H1 (cell line): ENCODE results near the gene LONP2. TPM values are rescaled to one million over a fixed set of nuclear protein-coding genes. Genes with fewer than 3 reads are reported as not detected.

Experiments used
- CTCF ChIA-PET: fragments of 300-600 bp; sonication (Branson Sonifier 250); formaldehyde crosslinking; loops from one replicate; lab custom pipeline; 2021; ENCODE audit not compliant: partially characterized antibody; lab: Charles Lee
- POLR2A ChIA-PET: fragments of 300-600 bp; sonication (Branson Sonifier 250); formaldehyde crosslinking; loops from one replicate; lab custom pipeline; 2021; ENCODE audit warnings: inconsistent platforms; ENCODE audit not compliant: partially characterized antibody; lab: Charles Lee
- DNase-seq, 2 experiments: peaks; one replicate each; pipeline versions ENCODE4 v3.0.0 to v3.0.0-alpha.2; 2010 to 2022; ENCODE audit warnings: low spot score in 2 of 2, low read depth in 1 of 2, mixed read lengths in 1 of 2
- FAIRE-seq: peaks from 2 replicates; lab custom pipeline; 2011; peaks lifted over from hg19 to GRCh38; lab: Jason Lieb, UNC
- H2AFZ ChIP-seq: 2 replicates; pipeline ENCODE4 v1.8.1; 2012; ENCODE audit warnings: low read length, inconsistent platforms
- H2AK5ac ChIP-seq: 2 replicates; pipeline ENCODE4 v1.6.1; 2013; ENCODE audit warnings: low read depth, low read length
- H2BK120ac ChIP-seq: replicated peaks from 2 replicates; pipeline ENCODE3; 2013; ENCODE audit warnings: low read depth, low read length, inconsistent platforms
- H2BK12ac ChIP-seq: 2 replicates; pipeline ENCODE4 v1.6.1; 2013; ENCODE audit warnings: low read depth, low read length
- H2BK15ac ChIP-seq: 2 replicates; pipeline ENCODE4 v1.6.1; 2013; ENCODE audit warnings: low read length
- H2BK20ac ChIP-seq: 2 replicates; pipeline ENCODE4 v1.6.1; 2013; ENCODE audit warnings: low read length
- H2BK5ac ChIP-seq: 2 replicates; pipeline ENCODE4 v1.6.1; 2013; ENCODE audit warnings: low read depth, low read length
- H3K14ac ChIP-seq: 2 replicates; pipeline ENCODE4 v1.6.1; 2013; ENCODE audit warnings: inconsistent platforms; ENCODE audit not compliant: insufficient read length
- H3K18ac ChIP-seq: 2 replicates; pipeline ENCODE4 v1.6.1; 2013; ENCODE audit warnings: low read length; ENCODE audit errors: extremely low read depth
- H3K23ac ChIP-seq: 2 replicates; pipeline ENCODE4 v1.6.1; 2013; ENCODE audit warnings: inconsistent platforms; ENCODE audit not compliant: insufficient read length
- H3K23me2 ChIP-seq: 2 replicates; pipeline ENCODE4 v1.6.1; 2013; ENCODE audit warnings: low read depth, low read length
- H3K27ac ChIP-seq: 2 replicates; pipeline ENCODE4 v1.6.1; 2011; ENCODE audit warnings: low read depth, low read length, inconsistent platforms
- H3K27me3 ChIP-seq, 4 experiments: replicated peaks in 1 of 4; 1 replicate in 1 of 4; 2 replicates in 3 of 4; pipeline versions ENCODE4 v1.6.1 to v1.8.1; 2011 to 2013; ENCODE audit warnings: low read length in 3 of 4, mild to moderate bottlenecking in 3 of 4, inconsistent platforms in 2 of 4, mixed read lengths in 2 of 4, moderate library complexity in 1 of 4; ENCODE audit not compliant: control insufficient read depth in 3 of 4, insufficient read depth in 3 of 4; ENCODE audit errors: extremely low read depth in 1 of 4
- H3K36me3 ChIP-seq, 4 experiments: 2 replicates each; pipeline versions ENCODE4 v1.6.1 to v1.8.1; 2011 to 2013; ENCODE audit warnings: mild to moderate bottlenecking in 4 of 4, low read length in 3 of 4, moderate library complexity in 2 of 4, control low read depth in 1 of 4, inconsistent platforms in 1 of 4; ENCODE audit not compliant: insufficient read depth in 4 of 4, control insufficient read depth in 2 of 4
- H3K4ac ChIP-seq: replicated peaks from 2 replicates; pipeline ENCODE3; 2013; ENCODE audit warnings: low read length, low read depth, mixed read lengths, inconsistent platforms; ENCODE audit not compliant: insufficient read length
- H3K4me1 ChIP-seq, 4 experiments: replicated peaks in 1 of 4; 1 replicate in 1 of 4; 2 replicates in 3 of 4; pipeline versions ENCODE4 v1.6.1 to v1.8.1; 2011 to 2013; ENCODE audit warnings: low read length in 3 of 4, inconsistent platforms in 2 of 4, mixed read lengths in 1 of 4; ENCODE audit not compliant: insufficient read depth in 4 of 4, control insufficient read depth in 3 of 4
- H3K4me2 ChIP-seq, 2 experiments: 2 replicates each; pipeline versions ENCODE4 v1.6.1 to v1.8.1; 2011 to 2013; ENCODE audit warnings: low read depth in 2 of 2, low read length in 2 of 2, control low read depth in 1 of 2, inconsistent platforms in 1 of 2, mild to moderate bottlenecking in 1 of 2; ENCODE audit not compliant: insufficient read depth in 1 of 2
- H3K4me3 ChIP-seq, 4 experiments: fragments of 200-600, 300-600 bp in 1 of 4; sonication (generic), shearing (Covaris generic), sonication (Bioruptor Twin) in 1 of 4; 2 replicates each; pipeline versions ENCODE4 v1.5.1 to v1.8.1; 2011 to 2016; ENCODE audit warnings: low read length in 4 of 4, low read depth in 3 of 4, control low read depth in 2 of 4, inconsistent platforms in 2 of 4, mild to moderate bottlenecking in 2 of 4, mixed read lengths in 1 of 4, moderate library complexity in 1 of 4; ENCODE audit not compliant: insufficient read depth in 2 of 4; ENCODE audit errors: extremely low read depth in 1 of 4
- H3K56ac ChIP-seq: replicated peaks from 2 replicates; pipeline ENCODE3; 2013; ENCODE audit warnings: low read depth, mild to moderate bottlenecking, mixed read lengths, low read length, inconsistent platforms; ENCODE audit not compliant: insufficient read length
- H3K79me1 ChIP-seq: 2 replicates; pipeline ENCODE4 v1.6.1; 2013; ENCODE audit warnings: low read depth, low read length, control low read depth
- H3K79me2 ChIP-seq, 2 experiments: 2 replicates each; pipeline versions ENCODE4 v1.6.1 to v1.8.1; 2012 to 2013; ENCODE audit warnings: low read length in 2 of 2, mild to moderate bottlenecking in 2 of 2, inconsistent platforms in 1 of 2; ENCODE audit not compliant: insufficient read depth in 2 of 2, control insufficient read depth in 1 of 2
- H3K9ac ChIP-seq, 4 experiments: replicated peaks in 1 of 4; 1 replicate in 1 of 4; 2 replicates in 3 of 4; pipeline versions ENCODE4 v1.6.1 to v1.8.1; 2011 to 2013; ENCODE audit warnings: low read depth in 3 of 4, low read length in 3 of 4, control low read depth in 2 of 4, mild to moderate bottlenecking in 2 of 4, moderate library complexity in 2 of 4, inconsistent platforms in 1 of 4; ENCODE audit errors: extremely low read depth in 1 of 4
- H3K9me3 ChIP-seq, 2 experiments: 2 replicates each; pipeline versions ENCODE4 v1.6.1 to v1.8.1; 2012 to 2013; ENCODE audit warnings: mild to moderate bottlenecking in 2 of 2, moderate library complexity in 2 of 2, control low read depth in 1 of 2, inconsistent platforms in 1 of 2, low read depth in 1 of 2, low read length in 1 of 2, mixed read lengths in 1 of 2; ENCODE audit not compliant: insufficient read depth in 2 of 2
- H4K20me1 ChIP-seq, 2 experiments: replicated peaks in 1 of 2; 2 replicates each; pipeline versions ENCODE3 to v1.8.1; 2011 to 2013; ENCODE audit warnings: inconsistent platforms in 2 of 2, low read length in 2 of 2, mild to moderate bottlenecking in 1 of 2; ENCODE audit not compliant: insufficient read depth in 2 of 2, control insufficient read depth in 1 of 2
- H4K5ac ChIP-seq: 2 replicates; pipeline ENCODE4 v1.6.1; 2013; ENCODE audit warnings: low read length, low read depth, mixed read lengths, inconsistent platforms; ENCODE audit not compliant: insufficient read length
- H4K8ac ChIP-seq: 2 replicates; pipeline ENCODE4 v1.8.0; 2013; ENCODE audit warnings: mild to moderate bottlenecking, moderate library complexity, low read length, inconsistent platforms; ENCODE audit not compliant: insufficient read depth; ENCODE audit errors: extremely low read depth
- H4K91ac ChIP-seq: replicated peaks from 2 replicates; pipeline ENCODE3; 2013; ENCODE audit warnings: low read length, mixed read lengths, inconsistent platforms; ENCODE audit not compliant: insufficient read length
- CHD2 ChIP-seq: IDR thresholded peaks from 2 replicates; pipeline ENCODE4 v1.6.1; 2012; ENCODE audit warnings: low read length, improper control_type of control experiment
- POLR2AphosphoS5 ChIP-seq: IDR thresholded peaks from 2 replicates; pipeline ENCODE4 v1.6.1; 2011; ENCODE audit warnings: low read depth, low read length
- WGBS, 2 experiments: shearing (Covaris generic) in 1 of 2; methylation state at CpG; one replicate each; pipeline versions ENCODE4 v1.1.6 to v1.1.7; 2013 to 2015; ENCODE audit warnings: low lambda C conversion rate in 2 of 2, mixed read lengths in 2 of 2, inconsistent platforms in 1 of 2, low coverage in 1 of 2, missing lambda C conversion rate in 1 of 2; ENCODE audit not compliant: insufficient replicate concordance in 2 of 2, insufficient coverage in 1 of 2, insufficient read length in 1 of 2; ENCODE audit errors: extremely low coverage in 1 of 2, missing lambda C conversion rate in 1 of 2; 5-methylcytosine and 5-hydroxymethylcytosine counted together
- polyA plus RNA-seq, 7 experiments: library from polyadenylated mRNA; depleted of rRNA in 3 of 7; stranded (reverse) in 5 of 7; unstranded in 2 of 7; fragments of >200 nt in 5 of 7; fragments of 200-250 nt in 2 of 7; gene quantifications; 1 replicate in 5 of 7; 2 replicates in 1 of 7; 4 replicates in 1 of 7; pipeline versions ENCODE4 v1.2.1 to v1.2.3, GENCODE V29; 2011 to 2013; ENCODE audit warnings: missing spikeins in 2 of 7, mixed read lengths in 2 of 7
- total RNA-seq: library from RNA; stranded (reverse); fragmentation: NEBNext Ultra II Directional; extraction: Animal tissue kit (Norgen Biotek cat#: 25700); gene quantifications from 2 replicates; pipeline ENCODE4 v1.2.1, GENCODE V29; 2021

LONP2 gene
- total and polyA plus RNA-seq, 2 of the 8 experiments (the other 6 are each of a cell fraction or from before 2014, with no cell fraction given): 8.1 to 23.1 TPM

DNA sequence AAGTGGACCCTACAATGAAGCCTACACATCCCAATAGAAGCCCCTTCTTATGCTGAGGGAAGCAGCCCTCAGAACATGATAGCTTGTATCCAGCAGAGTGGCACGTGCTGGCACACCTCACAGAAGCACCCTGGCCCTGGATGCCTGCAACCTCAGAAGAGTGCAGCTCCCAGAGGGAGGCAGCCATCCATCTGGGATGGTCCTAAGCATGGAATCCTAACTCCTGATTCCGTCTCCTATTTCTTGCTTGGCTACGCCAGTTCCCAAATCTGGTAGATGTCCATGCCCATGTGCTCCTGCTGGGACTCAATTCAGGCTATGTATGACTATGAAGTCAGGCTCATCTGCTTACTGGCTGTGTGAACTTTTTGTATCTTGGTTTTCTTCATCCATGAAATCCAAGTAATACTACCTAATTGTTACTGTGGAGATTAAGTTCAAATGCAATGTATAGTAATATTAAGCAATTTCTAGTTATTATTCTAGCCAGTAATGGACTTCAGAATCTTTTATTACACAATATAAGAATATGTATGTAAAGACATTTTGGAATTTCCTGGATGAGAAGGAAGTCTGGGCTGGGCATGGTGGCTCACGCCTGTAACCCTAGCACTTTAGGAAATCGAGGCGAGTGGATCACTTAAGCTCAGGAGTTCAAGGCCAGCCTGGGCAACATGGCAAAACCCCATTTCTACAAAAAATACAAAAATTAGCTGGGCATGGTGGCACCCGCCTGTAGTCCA is 108.7 kb downstream of the LONP2 start:
- Histone ChIP-seq H2BK20ac (no peak overlapping the region), H4K91ac (no peak overlapping the region), H4K8ac (peak overlapping the region; percentile 6; the same call in 1 of the 2 replicates), H2AK5ac (no peak overlapping the region), H3K36me3 (peaks cover 4 to 12% (median 7%) of the 10 kb centered on the region in 4 experiments; a peak in 6 of 8 replicates), H2BK5ac (no peak overlapping the region), H3K9ac (no peak overlapping the region), H3K27ac (no peak overlapping the region), H3K18ac (no peak overlapping the region), H2BK120ac (no peak overlapping the region), H3K14ac (no peak overlapping the region), H3K56ac (no peak overlapping the region), H3K23me2 (no peaks in the 10 kb centered on the region; the same call in 1 of the 2 replicates), H4K5ac (no peak overlapping the region), H3K4me1 (peaks cover 0 to 2% (median 0%) of the 10 kb centered on the region in 4 experiments; a peak in 1 of 7 replicates), H2AFZ (no peak overlapping the region), H3K4ac (no peak overlapping the region), H4K20me1 (peaks cover 1 to 5% of the 10 kb centered on the region in 2 experiments), H3K4me2 (no peak overlapping the region), H3K79me2 (peaks cover 0 to 21% of the 10 kb centered on the region in 2 experiments; a peak in 2 of 4 replicates), H2BK12ac (no peak overlapping the region), H3K9me3 (no peaks in the 10 kb centered on the region), H2BK15ac (no peak overlapping the region), H3K4me3 (no peak overlapping the region), H3K23ac (no peak overlapping the region), H3K27me3 (no peaks in the 10 kb centered on the region), H3K79me1 (peaks cover 8% of the 10 kb centered on the region; the same call in 1 of the 2 replicates)
- ChIA-PET CTCF (interaction anchor here (0.6 to 2.1 kb wide), 15 partner anchors 12 to 1039 kb away, joined by 3 to 10 read pairs (median 3); no protein-coding TSS in a partner anchor), POLR2A (interaction anchor here (1.1 to 5.1 kb wide), 2 partner anchors 13 to 33 kb away, joined by 4 to 30 read pairs; partner anchors contain the start of gene SIAH1)
- FAIRE-seq: no peak
- TF ChIP-seq CHD2 (no peak), POLR2AphosphoS5 (peak; percentile 43; the same call in 1 of the 2 replicates)
- DNase-seq: no peak
- 93% methylated on average over 7 of the region's 7 CpGs; no CpG with 5 or more reads in 1 of the 2 experiments for WGBS, 2 experiments
